Suprapubic skin (tissue), 3 donors: ENCODE results near the gene ZNF431.

Source experiments
- CTCF ChIP-seq, 2 donors: fragments of 200-600 bp in 1 of 2; fragments of 450-650 bp in 1 of 2; sonication (generic) in 1 of 2; IDR thresholded peaks; one replicate each; pipeline ENCODE4 v1.5.1; 2016 to 2019; ENCODE audit warnings: antibody characterized with exemption in 2 of 2, mild to moderate bottlenecking in 1 of 2, moderate library complexity in 1 of 2
- POLR2A ChIP-seq, 2 donors: fragments of 450-650 bp; IDR thresholded peaks; one replicate each; pipeline ENCODE4 v1.6.1; 2017; ENCODE audit warnings: antibody characterized with exemption in 2 of 2, mild to moderate bottlenecking in 2 of 2, moderate library complexity in 2 of 2

GRCh38 chr19:21210037-21210621 is 68.3 kb downstream of the ZNF431 start:
- TF ChIP-seq CTCF (IDR thresholded peaks at IDR 0.05) (no peak), POLR2A (IDR thresholded peaks at IDR 0.05) (no peak)
